B cell (primary cell): ENCODE data around the gene CZIB.

ENCODE experiments used
- CTCF ChIP-seq: fragments of 200-600 bp; IDR thresholded peaks from one replicate; pipeline ENCODE4 v1.8.0; 2022; ENCODE audit warnings: antibody characterized with exemption, mild to moderate bottlenecking
- EZH2 ChIP-seq: IDR thresholded peaks from 2 replicates; pipeline ENCODE4 v1.6.1; 2012; ENCODE audit warnings: borderline replicate concordance, low read depth, mild to moderate bottlenecking, moderate library complexity, low read length; ENCODE audit not compliant: insufficient read depth, poor library complexity, severe bottlenecking

- TF ChIP-seq CTCF = no peak
- no peak for TF ChIP-seq EZH2
Measured at GRCh38 chr1:53260631-53261247, 40.3 kb upstream of the CZIB start.
